Adipocyte (in vitro differentiated cells): Measurements from ENCODE around the gene KTN1.
A peak's percentile ranks its signal among the peaks of the same experiment; 100 is the strongest.

Experiments used
- DNase-seq: peaks from one replicate; pipeline ENCODE4 v3.0.0-alpha.2; 2015; ENCODE audit warnings: low read depth
- H3K27me3 ChIP-seq: replicated peaks from 2 replicates; pipeline ENCODE4 v1.7.0; 2013; ENCODE audit warnings: mild to moderate bottlenecking, low read length, moderate library complexity; ENCODE audit not compliant: control insufficient read depth, insufficient read depth
- H3K36me3 ChIP-seq: 2 replicates; pipeline ENCODE4 v1.7.0; 2013; ENCODE audit warnings: low read length, mild to moderate bottlenecking, moderate library complexity; ENCODE audit not compliant: control insufficient read depth, insufficient read depth, severe bottlenecking
- H3K4me1 ChIP-seq: 2 replicates; pipeline ENCODE4 v1.7.0; 2013; ENCODE audit warnings: mild to moderate bottlenecking, low read length, moderate library complexity; ENCODE audit not compliant: control insufficient read depth, insufficient read depth
- H3K4me3 ChIP-seq: 2 replicates; pipeline ENCODE4 v1.7.0; 2013; ENCODE audit warnings: mild to moderate bottlenecking, low read length, moderate library complexity
- H3K9ac ChIP-seq: 2 replicates; pipeline ENCODE4 v1.7.0; 2013; ENCODE audit warnings: mild to moderate bottlenecking, low read length, moderate library complexity
- H3K9me3 ChIP-seq: 2 replicates; pipeline ENCODE4 v1.7.0; 2013; ENCODE audit warnings: mild to moderate bottlenecking, low read length, moderate library complexity; ENCODE audit not compliant: control insufficient read depth

KTN1 gene

GRCh38 chr14:55686713-55687112, 106.7 kb downstream of the KTN1 start:
- no peak for DNase-seq
- Histone ChIP-seq H3K36me3 (peaks cover 40% of the 10 kb centered on the region), H3K9ac (no peak overlapping the region), H3K27me3 (no peaks in the 10 kb centered on the region), H3K4me3 (no peak overlapping the region), H3K4me1 (peaks cover 12% of the 10 kb centered on the region), H3K9me3 (peaks cover 5% of the 10 kb centered on the region)

- peaks cover 26% of the 10 kb centered on the region for H3K36me3 ChIP-seq
- H3K9ac ChIP-seq, result no peak overlapping the region
- no peak for DNase-seq
Observed at GRCh38 chr14:55688566-55688965, 108.6 kb downstream of the KTN1 start.

GRCh38 chr14:55689981-55690871, 110.2 kb downstream of the KTN1 start:
- H3K27me3 ChIP-seq, result no peaks in the 10 kb centered on the region
- peaks cover 5% of the 10 kb centered on the region for H3K9me3 ChIP-seq
- peaks cover 5% of the 10 kb centered on the region for H3K4me1 ChIP-seq
- H3K4me3 ChIP-seq, result no peak overlapping the region
- H3K9ac ChIP-seq, result no peak overlapping the region
- peak; percentile 32 for DNase-seq
- H3K36me3 ChIP-seq, result peaks cover 15% of the 10 kb centered on the region

More at GRCh38 chr14:55688566-55688965, 108.6 kb downstream of the KTN1 start:
- Histone ChIP-seq H3K4me1 (peaks cover 12% of the 10 kb centered on the region), H3K27me3 (no peaks in the 10 kb centered on the region), H3K4me3 (no peak overlapping the region), H3K9me3 (peaks cover 5% of the 10 kb centered on the region)

- Histone ChIP-seq H3K4me1 (no peaks in the 10 kb centered on the region), H3K27me3 (no peaks in the 10 kb centered on the region), H3K4me3 (no peak overlapping the region), H3K9ac (no peak overlapping the region), H3K36me3 (peaks cover 6% of the 10 kb centered on the region), H3K9me3 (peaks cover 5% of the 10 kb centered on the region)
- no peak for DNase-seq
Observed at GRCh38 chr14:55691659-55692058, 111.7 kb downstream of the KTN1 start.

GRCh38 chr14:55693904-55694303, 113.9 kb downstream of the KTN1 start:
- Histone ChIP-seq H3K36me3 (no peaks in the 10 kb centered on the region), H3K9ac (no peak overlapping the region), H3K27me3 (no peaks in the 10 kb centered on the region), H3K4me1 (peaks cover 2% of the 10 kb centered on the region), H3K9me3 (peaks cover 4% of the 10 kb centered on the region), H3K4me3 (no peak overlapping the region)
- DNase-seq, result no peak

GRCh38 chr14:55697414-55697861, 117.4 kb downstream of the KTN1 start:
- DNase-seq, result no peak
- no peaks in the 10 kb centered on the region for H3K36me3 ChIP-seq
- peaks cover 5% of the 10 kb centered on the region for H3K4me1 ChIP-seq
- H3K27me3 ChIP-seq, result no peaks in the 10 kb centered on the region
- no peaks in the 10 kb centered on the region for H3K9me3 ChIP-seq
- H3K4me3 ChIP-seq, result no peak overlapping the region
- no peak overlapping the region for H3K9ac ChIP-seq

- Histone ChIP-seq H3K4me1 (peaks cover 5% of the 10 kb centered on the region), H3K9me3 (no peaks in the 10 kb centered on the region)
- DNase-seq, result no peak
Observed at GRCh38 chr14:55698051-55698450, 118.0 kb downstream of the KTN1 start.

GRCh38 chr14:55699131-55700057, 119.4 kb downstream of the KTN1 start:
- Histone ChIP-seq H3K36me3 (no peaks in the 10 kb centered on the region), H3K27me3 (no peaks in the 10 kb centered on the region), H3K9me3 (no peaks in the 10 kb centered on the region), H3K4me3 (no peak overlapping the region), H3K4me1 (peaks cover 5% of the 10 kb centered on the region), H3K9ac (no peak overlapping the region)
- peak; percentile 50 for DNase-seq

More at GRCh38 chr14:55698051-55698450, 118.0 kb downstream of the KTN1 start:
- Histone ChIP-seq H3K36me3 (no peaks in the 10 kb centered on the region), H3K9ac (no peak overlapping the region), H3K4me3 (no peak overlapping the region), H3K27me3 (no peaks in the 10 kb centered on the region)

GRCh38 chr14:55701638-55702037, 121.6 kb downstream of the KTN1 start:
- no peak overlapping the region for H3K9ac ChIP-seq
- no peak overlapping the region for H3K4me3 ChIP-seq
- H3K27me3 ChIP-seq, result no peaks in the 10 kb centered on the region
- H3K4me1 ChIP-seq, result peaks cover 5% of the 10 kb centered on the region
- H3K36me3 ChIP-seq, result no peaks in the 10 kb centered on the region
- no peaks in the 10 kb centered on the region for H3K9me3 ChIP-seq
- DNase-seq, result no peak

GRCh38 chr14:55702511-55702910, 122.5 kb downstream of the KTN1 start:
- no peaks in the 10 kb centered on the region for H3K9me3 ChIP-seq
- H3K4me3 ChIP-seq, result no peak overlapping the region
- no peaks in the 10 kb centered on the region for H3K36me3 ChIP-seq
- H3K27me3 ChIP-seq, result no peaks in the 10 kb centered on the region
- DNase-seq, result no peak
- H3K9ac ChIP-seq, result no peak overlapping the region
- peaks cover 7% of the 10 kb centered on the region for H3K4me1 ChIP-seq

GRCh38 chr14:55704654-55705053, 124.6 kb downstream of the KTN1 start:
- Histone ChIP-seq H3K4me1 (peaks cover 5% of the 10 kb centered on the region), H3K27me3 (no peaks in the 10 kb centered on the region), H3K36me3 (no peaks in the 10 kb centered on the region), H3K9ac (no peak overlapping the region), H3K4me3 (no peak overlapping the region), H3K9me3 (no peaks in the 10 kb centered on the region)
- DNase-seq, result no peak
